Choroid plexus epithelial cell (primary cell): ENCODE data around the gene TRIM60.
"Not testable (repeated sequence)": the region's sequence is repeated elsewhere in the genome, so short reads cannot be mapped to it uniquely, and the experiment has no call there.

Experiments used
- DNase-seq: peaks from one replicate; pipeline ENCODE4 v3.0.0-alpha.2; 2010; ENCODE audit warnings: low read depth
- H3K4me3 ChIP-seq: 2 replicates; pipeline ENCODE4 v1.5.1; 2011; ENCODE audit warnings: low read depth, mild to moderate bottlenecking, control low read depth, low read length, moderate library complexity
- TF ChIP-seq, protein P1 (sequence below): conservative IDR thresholded peaks from 2 replicates; pipeline ENCODE4 v1.5.1; 2011; ENCODE audit warnings: low read depth, mild to moderate bottlenecking, control low read depth, inconsistent platforms, low read length, moderate library complexity

TRIM60 gene

DNA sequence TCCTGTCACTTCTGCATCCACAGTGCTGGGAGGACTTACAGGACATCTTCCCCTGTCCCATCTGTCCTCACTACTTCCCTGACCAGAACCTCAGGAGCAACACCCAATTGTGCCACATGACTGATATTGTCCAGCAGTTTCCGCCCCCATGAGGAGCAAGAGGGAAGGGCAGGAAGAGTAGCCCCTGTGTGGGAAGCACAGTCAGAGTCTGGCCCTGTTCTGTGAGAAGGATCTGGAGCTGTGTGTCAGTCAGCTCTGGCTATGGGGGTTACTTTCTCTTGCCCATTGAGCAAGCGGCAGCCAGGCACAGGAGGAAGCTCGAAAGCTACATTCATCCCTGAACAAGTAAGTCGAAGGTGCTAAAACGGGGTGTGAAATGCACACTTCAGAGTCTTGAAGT, 14.8 kb upstream of the TRIM60 start:
- H3K4me3 ChIP-seq = no peak overlapping the region
- DNase-seq = peak; percentile 7
- TF ChIP-seq, protein P1, sequence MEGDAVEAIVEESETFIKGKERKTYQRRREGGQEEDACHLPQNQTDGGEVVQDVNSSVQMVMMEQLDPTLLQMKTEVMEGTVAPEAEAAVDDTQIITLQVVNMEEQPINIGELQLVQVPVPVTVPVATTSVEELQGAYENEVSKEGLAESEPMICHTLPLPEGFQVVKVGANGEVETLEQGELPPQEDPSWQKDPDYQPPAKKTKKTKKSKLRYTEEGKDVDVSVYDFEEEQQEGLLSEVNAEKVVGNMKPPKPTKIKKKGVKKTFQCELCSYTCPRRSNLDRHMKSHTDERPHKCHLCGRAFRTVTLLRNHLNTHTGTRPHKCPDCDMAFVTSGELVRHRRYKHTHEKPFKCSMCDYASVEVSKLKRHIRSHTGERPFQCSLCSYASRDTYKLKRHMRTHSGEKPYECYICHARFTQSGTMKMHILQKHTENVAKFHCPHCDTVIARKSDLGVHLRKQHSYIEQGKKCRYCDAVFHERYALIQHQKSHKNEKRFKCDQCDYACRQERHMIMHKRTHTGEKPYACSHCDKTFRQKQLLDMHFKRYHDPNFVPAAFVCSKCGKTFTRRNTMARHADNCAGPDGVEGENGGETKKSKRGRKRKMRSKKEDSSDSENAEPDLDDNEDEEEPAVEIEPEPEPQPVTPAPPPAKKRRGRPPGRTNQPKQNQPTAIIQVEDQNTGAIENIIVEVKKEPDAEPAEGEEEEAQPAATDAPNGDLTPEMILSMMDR = peak; percentile 25

DNA sequence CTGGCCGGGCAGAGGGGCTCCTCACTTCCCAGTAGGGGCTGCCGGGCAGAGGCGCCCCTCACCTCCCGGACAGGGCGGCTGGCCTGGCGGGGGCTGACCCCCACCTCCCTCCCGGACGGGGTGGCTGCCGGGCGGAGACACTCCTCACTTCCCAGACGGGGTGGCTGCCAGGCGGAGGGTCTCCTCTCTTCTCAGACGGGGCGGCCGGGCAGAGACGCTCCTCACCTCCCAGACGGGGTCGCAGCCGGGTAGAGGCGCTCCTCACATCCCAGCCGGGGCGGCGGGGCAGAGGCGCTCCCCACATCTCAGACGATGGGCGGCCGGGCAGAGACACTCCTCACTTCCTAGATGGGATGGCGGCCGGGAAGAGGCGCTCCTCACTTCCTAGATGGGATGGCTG, 11.8 kb upstream of the TRIM60 start:
- H3K4me3 ChIP-seq, DNase-seq: not testable (repeated sequence)

DNA sequence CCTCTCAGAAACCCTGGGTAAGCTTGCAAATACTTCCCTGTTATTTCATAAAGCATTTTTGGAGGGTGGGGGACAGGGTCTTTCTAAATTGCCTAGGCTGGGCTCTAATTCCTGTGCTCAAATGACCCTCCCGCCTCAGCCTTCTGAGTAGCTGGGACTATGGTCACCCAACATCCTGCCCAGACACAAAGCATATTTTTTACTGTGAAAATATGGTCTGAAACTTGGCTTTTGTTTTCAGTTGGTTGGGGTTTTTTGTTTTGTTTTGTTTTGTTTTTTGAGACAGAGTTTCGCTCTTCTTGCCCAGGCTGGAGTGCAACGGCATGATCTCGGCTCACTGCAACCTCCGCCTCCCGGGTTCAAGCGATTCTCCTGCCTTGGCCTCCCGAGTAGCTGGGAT, 6.0 kb upstream of the TRIM60 start:
- H3K4me3 ChIP-seq, DNase-seq: not testable (repeated sequence)

DNA sequence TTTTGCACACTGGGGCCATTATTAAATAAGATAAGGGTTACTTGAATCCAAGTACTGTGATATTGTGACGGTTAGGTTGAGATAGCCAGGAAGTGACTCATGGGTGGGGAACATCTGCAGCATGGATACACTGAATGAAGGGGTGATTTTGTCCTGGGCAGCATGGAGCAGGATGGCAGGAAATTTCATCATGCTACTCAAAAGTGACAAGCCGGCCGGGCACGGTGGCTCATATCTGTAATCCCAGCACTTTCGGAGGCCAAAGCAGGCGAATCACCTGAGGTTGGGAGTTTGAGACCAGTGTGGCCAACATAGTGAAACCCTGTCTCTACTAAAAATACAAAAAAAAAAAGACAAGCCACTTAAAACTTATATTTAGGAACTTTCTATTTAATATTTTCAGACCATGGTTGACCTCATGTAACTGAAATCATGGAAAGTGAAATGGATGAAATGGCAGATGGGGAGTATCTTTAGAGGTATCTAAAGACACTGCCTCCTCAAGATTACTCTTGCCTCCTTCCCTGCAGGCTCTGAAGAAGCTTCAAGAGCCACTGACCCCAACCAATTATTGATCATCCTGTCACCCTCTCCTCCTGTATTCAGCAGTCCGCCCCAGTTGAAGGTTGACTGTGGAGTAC, 3.9 kb upstream of the TRIM60 start:
- no peak overlapping the region for H3K4me3 ChIP-seq
- TF ChIP-seq, protein P1 = no peak
- no peak for DNase-seq

DNA sequence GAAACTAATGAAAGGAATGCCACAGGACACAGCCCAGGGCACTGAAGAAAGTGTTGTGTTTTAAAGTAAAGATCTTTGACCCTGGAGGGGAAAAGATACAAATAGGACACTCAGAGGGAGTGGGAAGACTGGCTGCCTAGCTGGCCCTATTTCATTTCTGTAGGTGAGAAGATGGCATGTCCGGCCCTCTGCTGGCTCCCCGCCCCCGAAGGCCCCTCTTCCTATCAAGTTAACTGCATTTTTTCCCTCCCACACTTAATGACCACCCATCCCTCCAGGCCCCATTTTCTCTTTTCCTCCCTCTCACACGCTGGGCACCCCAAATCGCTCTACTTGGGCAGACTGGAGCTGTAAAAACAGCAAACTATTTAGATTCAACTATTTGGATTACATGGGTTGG, 16.4 kb downstream of the TRIM60 start:
- no peak for DNase-seq
- TF ChIP-seq, protein P1 = no peak
- H3K4me3 ChIP-seq = no peak overlapping the region

DNA sequence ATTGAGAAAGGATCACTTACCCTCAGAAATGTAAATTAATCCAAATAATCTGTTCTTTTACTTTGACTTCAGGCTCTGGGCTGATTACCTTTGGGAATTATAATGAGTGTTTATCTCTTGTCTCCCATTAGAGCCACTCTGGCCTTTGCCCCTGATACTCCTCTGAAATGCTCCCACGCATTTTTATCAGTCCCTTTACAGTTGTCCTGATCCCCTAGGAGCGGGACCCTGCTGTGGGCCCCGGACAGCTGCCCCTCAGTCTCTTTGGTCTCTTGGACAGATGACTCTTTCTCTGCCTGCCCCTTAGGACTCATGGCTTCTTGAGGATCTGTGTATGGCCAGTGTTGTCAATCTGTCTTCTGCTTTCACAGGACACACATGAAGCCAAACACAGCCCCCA, 20.8 kb downstream of the TRIM60 start:
- no peak for DNase-seq
- H3K4me3 ChIP-seq = no peak overlapping the region
- TF ChIP-seq, protein P1 = no peak

DNA sequence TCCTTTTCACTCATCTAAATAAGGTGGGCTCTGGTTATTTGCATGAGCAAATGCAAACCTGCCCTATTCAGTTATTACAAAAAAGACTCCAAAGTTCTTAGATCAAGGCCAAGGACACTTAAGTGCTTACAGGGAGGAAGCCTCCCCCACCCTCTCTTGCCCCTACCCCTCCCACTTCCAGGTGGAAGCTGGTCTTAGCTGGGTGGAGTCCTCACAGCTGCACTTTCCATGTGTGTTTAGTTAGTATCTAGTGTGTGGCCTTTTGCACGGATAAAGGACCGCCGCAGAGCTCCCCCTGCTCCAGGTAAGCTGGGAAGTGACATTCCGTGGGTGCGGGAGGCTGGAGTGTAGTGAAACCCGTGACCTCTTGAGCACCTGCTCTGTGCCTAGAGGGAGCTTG, 21.8 kb downstream of the TRIM60 start, which contains the start of gene TRIM75:
Gene TRIM75 (plus strand): TSS at position 222 of the 400 bp plus-strand sequence. CDS start 5,282 bp downstream, outside the sequence.
- TF ChIP-seq, protein P1 = no peak
- H3K4me3 ChIP-seq = no peak within 1 kb of the TSS

DNA sequence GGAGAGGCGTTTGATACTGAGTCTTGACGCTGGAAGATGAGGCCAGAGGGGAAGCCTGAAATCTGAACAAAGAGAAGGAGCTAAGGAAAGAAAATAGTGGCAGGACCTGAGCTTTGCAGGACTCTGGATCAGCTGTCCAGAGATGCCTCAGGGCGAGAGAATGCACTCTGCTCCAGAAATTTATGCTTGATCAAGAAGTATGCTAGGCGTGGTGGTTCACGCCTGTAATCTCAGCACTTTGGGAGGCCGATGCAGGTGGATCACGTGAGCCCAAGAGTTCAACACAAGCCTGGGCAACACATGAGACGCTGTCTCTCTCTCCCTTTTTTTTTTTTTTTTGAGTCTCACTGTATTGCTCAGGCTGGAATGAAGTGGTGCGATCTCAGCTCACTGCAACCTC, 23.8 kb downstream of the TRIM60 start:
- TF ChIP-seq, protein P1 = no peak
- DNase-seq = no peak
- no peak overlapping the region for H3K4me3 ChIP-seq

More for the DNA sequence above, 21.8 kb downstream of the TRIM60 start, which contains the start of gene TRIM75:
- DNase-seq = no peak
